A673 (cell line): Measurements from ENCODE around the gene OPN1SW. TPM values are rescaled to one million over a fixed set of nuclear protein-coding genes. Genes with fewer than 3 reads are reported as not detected.

Experiments used
- BruUV-seq: library from RNA; stranded (reverse); fragments of 400-500 nt; replicated peaks from 2 replicates; lab custom pipeline; 2021; lab: Mats Ljungman, UMichigan
- CTCF ChIA-PET: fragments of 300-600 bp; sonication (Branson Sonifier 250); formaldehyde crosslinking; loops from one replicate; lab custom pipeline; 2022; ENCODE audit warnings: antibody characterized with exemption; lab: Charles Lee
- POLR2A ChIA-PET: fragments of 300-600 bp; sonication (Branson Sonifier 250); formaldehyde crosslinking; loops from one replicate; lab custom pipeline; 2022; ENCODE audit warnings: antibody characterized with exemption; ENCODE audit not compliant: low non-redundant PET; lab: Charles Lee
- DNase-seq: peaks from one replicate; pipeline ENCODE4 v3.0.0-alpha.2; 2015; ENCODE audit warnings: low spot score
- H3K27ac ChIP-seq: fragments of 200-600 bp; sonication (generic); 2 replicates; pipeline ENCODE4 v1.5.1; 2016; ENCODE audit warnings: mixed run types, low read depth, mild to moderate bottlenecking, mixed read lengths, antibody characterized with exemption, low read length; ENCODE audit not compliant: poor library complexity, severe bottlenecking
- H3K27me3 ChIP-seq: fragments of 200-600 bp; sonication (generic); replicated peaks from 2 replicates; pipeline ENCODE4 v1.6.1; 2017; ENCODE audit warnings: mixed run types, low read depth, mild to moderate bottlenecking, mixed read lengths, antibody characterized with exemption, low read length; ENCODE audit not compliant: insufficient read depth, poor library complexity
- H3K36me3 ChIP-seq: fragments of 200-600 bp; sonication (generic); 2 replicates; pipeline ENCODE4 v1.6.1; 2016; ENCODE audit warnings: mixed run types, mild to moderate bottlenecking, mixed read lengths, antibody characterized with exemption, low read length; ENCODE audit not compliant: insufficient read depth, poor library complexity, severe bottlenecking
- H3K4me1 ChIP-seq: fragments of 200-600 bp; sonication (generic); 2 replicates; pipeline ENCODE4 v1.6.1; 2017; ENCODE audit warnings: mixed run types, mild to moderate bottlenecking, mixed read lengths, antibody characterized with exemption, low read length; ENCODE audit not compliant: insufficient read depth, poor library complexity, severe bottlenecking
- H3K4me3 ChIP-seq: fragments of 200-600 bp; sonication (generic); 2 replicates; pipeline ENCODE4 v1.5.1; 2016; ENCODE audit warnings: low read depth, mixed run types, mild to moderate bottlenecking, mixed read lengths, low read length; ENCODE audit not compliant: poor library complexity, severe bottlenecking
- H3K9me3 ChIP-seq: fragments of 200-600 bp; sonication (generic); 2 replicates; pipeline ENCODE4 v1.6.1; 2016; ENCODE audit warnings: mixed run types, low read depth, mild to moderate bottlenecking, mixed read lengths, antibody characterized with exemption, low read length; ENCODE audit not compliant: poor library complexity, severe bottlenecking
- CTCF ChIP-seq: fragments of 300-800, 200-600 bp; sonication (generic); conservative IDR thresholded peaks from 2 replicates; pipeline ENCODE4 v1.5.1; 2017; ENCODE audit warnings: low read depth, mild to moderate bottlenecking, antibody characterized with exemption, low read length, moderate library complexity, mixed read lengths
- EZH2 ChIP-seq: fragments of 200-600 bp; sonication (generic); IDR thresholded peaks from 2 replicates; pipeline ENCODE4 v1.6.1; 2017; ENCODE audit warnings: borderline replicate concordance, low read depth, mild to moderate bottlenecking, mixed read lengths, antibody characterized with exemption, low read length; ENCODE audit not compliant: poor library complexity, severe bottlenecking
- intact Hi-C: fragments of 100-400 bp; cut with micrococcal nuclease; formaldehyde crosslinking; loops from one replicate; pipeline ENCODE4 v1.10.0; 2022; ENCODE audit not compliant: unreplicated experiment
- total RNA-seq: library from RNA; stranded (reverse); gene quantifications from 2 replicates; pipeline ENCODE4 v1.2.3, GENCODE V29; 2021

OPN1SW gene
- total RNA-seq, 1 experiment from 2014 or later: not detected

DNA sequence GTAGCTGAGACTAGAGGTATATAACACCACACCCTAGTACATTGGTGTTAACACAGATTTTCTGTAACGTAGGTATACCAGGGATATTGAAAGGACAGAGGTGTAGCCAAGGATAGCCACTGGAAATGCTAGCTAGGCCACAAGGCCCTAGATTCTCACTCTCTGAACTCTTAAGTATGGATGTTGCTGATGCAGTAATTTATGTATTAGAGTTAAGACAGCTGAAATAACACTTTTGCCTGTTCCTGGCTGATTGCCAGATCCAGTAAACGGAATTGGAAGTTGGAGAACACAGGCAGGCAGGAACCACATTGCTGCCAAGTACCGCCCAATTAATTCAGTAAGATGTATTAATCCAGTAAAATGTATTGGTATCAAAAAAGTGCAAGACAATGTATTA, 34.6 kb downstream of the OPN1SW start:
- DNase-seq: no peak
- intact Hi-C loops: no loop called here
- H3K4me1 ChIP-seq: peaks cover 22% of the 10 kb centered on the region
- H3K27ac ChIP-seq: no peak overlapping the region
- H3K4me3 ChIP-seq: peak overlapping the region; percentile 96
- no TSS peak for BruUV-seq
- POLR2A ChIA-PET: no interaction called here
- TF ChIP-seq CTCF: no peak
- no peak for TF ChIP-seq EZH2
- H3K36me3 ChIP-seq: no peaks in the 10 kb centered on the region
- no peaks in the 10 kb centered on the region for H3K9me3 ChIP-seq
- H3K27me3 ChIP-seq: no peaks in the 10 kb centered on the region
- CTCF ChIA-PET: no interaction called here

DNA sequence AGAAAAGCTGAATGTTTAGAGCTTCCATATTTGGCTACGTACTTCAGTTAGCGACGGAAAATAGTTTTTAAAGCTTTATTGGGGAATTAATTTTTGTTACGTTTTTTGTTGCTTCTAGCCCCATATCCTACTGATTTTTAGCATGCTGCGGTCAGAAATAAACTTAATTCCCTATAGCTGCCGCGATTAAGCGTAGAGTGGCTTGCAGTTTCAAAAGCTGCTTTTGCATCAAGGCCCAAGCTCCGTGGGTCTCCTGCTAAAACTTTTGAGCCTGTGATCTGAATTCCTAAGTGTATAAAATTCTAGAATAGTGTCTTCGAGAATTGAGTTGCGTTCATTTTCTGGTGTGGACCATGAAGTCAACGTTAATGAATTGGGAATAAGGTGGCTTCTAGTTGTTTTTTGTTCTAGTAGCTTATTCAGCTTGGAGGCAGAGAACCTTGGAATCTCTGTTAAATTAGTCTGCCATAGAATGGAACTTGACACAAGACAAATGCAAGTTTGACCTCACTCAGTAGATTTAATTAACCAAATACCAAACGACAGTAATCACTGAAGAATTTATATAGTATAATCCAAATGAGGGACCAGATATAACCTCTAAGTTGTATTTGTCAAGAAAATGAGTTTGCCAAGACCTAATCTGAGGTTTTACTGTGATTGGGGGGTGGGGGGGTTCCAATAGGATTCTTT, 35.5 kb downstream of the OPN1SW start:
- TSS peak; percentile 59 for BruUV-seq
- POLR2A ChIA-PET: no interaction called here
- TF ChIP-seq EZH2: no peak
- no peak for TF ChIP-seq CTCF
- peak overlapping the region; percentile 96 for H3K4me3 ChIP-seq
- H3K9me3 ChIP-seq: no peaks in the 10 kb centered on the region
- DNase-seq: no peak
- CTCF ChIA-PET: no interaction called here
- peaks cover 22% of the 10 kb centered on the region for H3K4me1 ChIP-seq
- no peaks in the 10 kb centered on the region for H3K36me3 ChIP-seq
- H3K27me3 ChIP-seq: no peaks in the 10 kb centered on the region
- peak overlapping the region; percentile 86 for H3K27ac ChIP-seq
- intact Hi-C loops: no loop called here

- H3K4me1 ChIP-seq: peaks cover 22% of the 10 kb centered on the region
- H3K27me3 ChIP-seq: no peaks in the 10 kb centered on the region
- ChIA-PET CTCF (no interaction called here), POLR2A (interaction anchor here (0.6 kb wide), 1 partner anchor 15 kb away, joined by 3 read pairs; no protein-coding TSS in a partner anchor)
- DNase-seq: peak; percentile 98
- H3K27ac ChIP-seq: peak within 1 kb of the TSS; percentile 86
- TF ChIP-seq CTCF: no peak
- no peak for TF ChIP-seq EZH2
- peak within 1 kb of the TSS; percentile 96 for H3K4me3 ChIP-seq
- H3K9me3 ChIP-seq: no peaks in the 10 kb centered on the region
- no TSS peak for BruUV-seq
- H3K36me3 ChIP-seq: no peaks in the 10 kb centered on the region
- intact Hi-C loops: no loop called here
These were observed 36.3 kb downstream of the OPN1SW start, which contains the start of gene CALU for GRCh38 chr7:128739048-128739962. CALU (plus strand) TSS chr7:128739359; CDS start chr7:128748584, 9,225 bp downstream.
